Lung (tissue), 16 donors: ENCODE data around the gene AAMP. TPM values are rescaled to one million over a fixed set of nuclear protein-coding genes. Genes with fewer than 3 reads are reported as not detected.

Experiments
- ATAC-seq: fragments of 200-7000 bp; cut with Tn5 transposase; one replicate; pipeline ENCODE4 v1.9.1; 2020; ENCODE audit warnings: moderate number of reproducible peaks; ENCODE audit not compliant: insufficient read depth, low FRiP score
- DNase-seq, 3 donors: peaks; one replicate each; pipeline ENCODE4 v3.0.0-alpha.2; 2013 to 2017
- H3K27ac ChIP-seq, 2 donors: one replicate each; pipeline ENCODE4 v1.5.1; 2013; ENCODE audit warnings: mild to moderate bottlenecking in 2 of 2, moderate library complexity in 2 of 2, control low read depth in 1 of 2, inconsistent platforms in 1 of 2, low read depth in 1 of 2, low read length in 1 of 2
- H3K27me3 ChIP-seq, 3 donors: one replicate each; pipeline ENCODE4 v1.5.1; 2013; ENCODE audit warnings: low read length in 2 of 3; ENCODE audit not compliant: control insufficient read depth in 3 of 3, insufficient read depth in 3 of 3
- H3K36me3 ChIP-seq, 4 donors: one replicate each; pipeline ENCODE4 v1.5.1; 2013; ENCODE audit warnings: low read length in 4 of 4, mild to moderate bottlenecking in 1 of 4, moderate library complexity in 1 of 4; ENCODE audit not compliant: control insufficient read depth in 4 of 4, insufficient read depth in 4 of 4
- H3K4me1 ChIP-seq, 5 donors: one replicate each; pipeline ENCODE4 v1.5.1; 2013; ENCODE audit warnings: low read length in 5 of 5, mild to moderate bottlenecking in 2 of 5, moderate library complexity in 1 of 5; ENCODE audit not compliant: control insufficient read depth in 5 of 5, insufficient read depth in 5 of 5
- H3K4me3 ChIP-seq: one replicate; pipeline ENCODE4 v1.5.1; 2013; ENCODE audit warnings: mild to moderate bottlenecking, control low read depth, moderate library complexity
- H3K9ac ChIP-seq, 2 donors: one replicate each; pipeline ENCODE4 v1.5.1; 2013; ENCODE audit warnings: low read length in 2 of 2, control low read depth in 1 of 2; ENCODE audit not compliant: insufficient read depth in 1 of 2
- H3K9me3 ChIP-seq, 4 donors: one replicate each; pipeline ENCODE4 v1.5.1; 2013; ENCODE audit warnings: low read length in 3 of 4, mild to moderate bottlenecking in 1 of 4, moderate library complexity in 1 of 4; ENCODE audit not compliant: control insufficient read depth in 4 of 4, insufficient read depth in 3 of 4
- CTCF ChIP-seq: IDR thresholded peaks from 2 replicates; pipeline ENCODE4 v1.5.1; 2012; ENCODE audit warnings: mild to moderate bottlenecking; ENCODE audit errors: control extremely low read depth, extremely low read depth
- WGBS, 2 donors: extraction: QIAGEN DNeasy Blood & Tissue Kit; methylation state at CpG; one replicate each; pipeline ENCODE4 v1.1.7; 2013; 5-methylcytosine and 5-hydroxymethylcytosine counted together
- long read RNA-seq, 5 donors: transcript quantifications; one replicate each; lab custom pipeline, GENCODE V29; 2026
- polyA plus RNA-seq, 2 donors: library from polyadenylated mRNA; stranded (reverse); fragments of 200-250 nt; gene quantifications; one replicate each; pipeline ENCODE4 v1.2.1, GENCODE V29; 2013
- total RNA-seq, 2 donors: library from RNA; depleted of rRNA in 1 of 2; stranded (reverse); fragments of >200 nt in 1 of 2; gene quantifications; one replicate each; pipeline ENCODE4 v1.2.1, GENCODE V29; 2014 to 2021
- donor health status: control.
- donor health status: control.
- donor health status: Bipolar disorder and iron deficiency.
- donor health status: healthy.
- donor health status: DM: yes; HTN: yes; CAD: no.

AAMP gene
- total RNA-seq (100 to 1,000 TPM in 1 of 2 donors, 10 to 100 TPM in 1; 72.9 to 193 TPM), polyA plus RNA-seq (10 to 100 TPM; 62.0 to 84.2 TPM)
- long read RNA-seq, donor 1, transcript AAMP-201 (11 exons, 1,886 nt): major isoform, 44 of 55 reads
- long read RNA-seq, donor 1, partial matches to known transcripts: 5 of 55 reads
- long read RNA-seq, donor 1, other reads (novel, unspliced or antisense): 0 of 55 reads
- long read RNA-seq, donor 2, transcript AAMP-201 (11 exons, 1,886 nt): major isoform, 8 of 11 reads
- long read RNA-seq, donor 2, partial matches to known transcripts: 0 of 11 reads
- long read RNA-seq, donor 2, other reads (novel, unspliced or antisense): 0 of 11 reads
- long read RNA-seq, donor 3, transcript AAMP-201 (11 exons, 1,886 nt): major isoform, 22 of 32 reads
- long read RNA-seq, donor 3, partial matches to known transcripts: 0 of 32 reads
- long read RNA-seq, donor 3, other reads (novel, unspliced or antisense): 0 of 32 reads
- long read RNA-seq, donor 4, transcript AAMP-201 (11 exons, 1,886 nt): major isoform, 8 of 26 reads
- long read RNA-seq, donor 4, partial matches to known transcripts: 15 of 26 reads
- long read RNA-seq, donor 4, other reads (novel, unspliced or antisense): 0 of 26 reads
- long read RNA-seq, donor 5, transcript AAMP-210 (3 exons, 1,134 nt): minor isoform, 6 of 287 reads
- long read RNA-seq, donor 5, transcript AAMP-201 (11 exons, 1,886 nt): major isoform, 27 of 287 reads
- long read RNA-seq, donor 5, partial matches to known transcripts: 84 of 287 reads
- long read RNA-seq, donor 5, other reads (novel, unspliced or antisense): 164 of 287 reads

GRCh38 chr2:218269900-218270720 is at the start of gene AAMP, which contains the start of gene PNKD:
Gene AAMP (minus strand): TSS chr2:218270137. CDS start chr2:218270086, 51 bp downstream.
Gene PNKD (plus strand): TSS chr2:218270519. CDS start chr2:218270536, 17 bp downstream.
- Histone ChIP-seq H3K27me3 (no peaks in the 10 kb centered on the region), H3K9ac (peak within 1 kb of the TSS; percentile 88 to 97), H3K36me3 (peaks cover 12 to 31% (median 24%) of the 10 kb centered on the region in 4 donors), H3K9me3 (no peaks in the 10 kb centered on the region), H3K4me1 (peaks cover 5 to 27% (median 11%) of the 10 kb centered on the region in 5 donors), H3K4me3 (peak within 1 kb of the TSS; percentile 74), H3K27ac (peak within 1 kb of the TSS; percentile 69 to 84)
- DNase-seq: peak; percentile 100
- no peak for TF ChIP-seq CTCF
- 0% methylated on average over 62 to 64 of the region's 64 CpGs for WGBS, 2 donors
- ATAC-seq: peak; percentile 90

GRCh38 chr2:218318241-218318640 is 48.3 kb upstream of the AAMP start:
- WGBS, 2 donors: 78 to 97% methylated on average over 7 of the region's 7 CpGs
- Histone ChIP-seq H3K27me3 (no peaks in the 10 kb centered on the region), H3K4me1 (peaks cover 0 to 14% (median 9%) of the 10 kb centered on the region in 5 donors), H3K9me3 (no peaks in the 10 kb centered on the region), H3K27ac (no peak overlapping the region), H3K36me3 (no peaks in the 10 kb centered on the region), H3K9ac (no peak overlapping the region), H3K4me3 (no peak overlapping the region)
- TF ChIP-seq CTCF: no peak
- ATAC-seq (no peak), DNase-seq (no peak)

GRCh38 chr2:218317835-218318234 is 47.9 kb upstream of the AAMP start:
- H3K27me3 ChIP-seq: no peaks in the 10 kb centered on the region
- no peak for TF ChIP-seq CTCF
- peak overlapping the region in 1 of 2 donors; percentile 83 for H3K27ac ChIP-seq
- H3K9me3 ChIP-seq: no peaks in the 10 kb centered on the region
- H3K4me3 ChIP-seq: no peak overlapping the region
- H3K9ac ChIP-seq: no peak overlapping the region
- H3K36me3 ChIP-seq: no peaks in the 10 kb centered on the region
- ATAC-seq: no peak
- H3K4me1 ChIP-seq: peaks cover 0 to 14% (median 9%) of the 10 kb centered on the region in 5 donors
- 52 to 81% methylated on average over 4 of the region's 4 CpGs for WGBS, 2 donors
- DNase-seq: no peak
